Ecto neural progenitor cell (in vitro differentiated cells): ENCODE data around the gene ACSS1.
"Not testable (repeated sequence)": the region's sequence is repeated elsewhere in the genome, so short reads cannot be mapped to it uniquely, and the experiment has no call there.

ENCODE experiments used
- DNase-seq: peaks from one replicate; pipeline ENCODE4 v3.0.0-alpha.2; 2018; ENCODE audit warnings: low spot score

The ACSS1 gene

DNA sequence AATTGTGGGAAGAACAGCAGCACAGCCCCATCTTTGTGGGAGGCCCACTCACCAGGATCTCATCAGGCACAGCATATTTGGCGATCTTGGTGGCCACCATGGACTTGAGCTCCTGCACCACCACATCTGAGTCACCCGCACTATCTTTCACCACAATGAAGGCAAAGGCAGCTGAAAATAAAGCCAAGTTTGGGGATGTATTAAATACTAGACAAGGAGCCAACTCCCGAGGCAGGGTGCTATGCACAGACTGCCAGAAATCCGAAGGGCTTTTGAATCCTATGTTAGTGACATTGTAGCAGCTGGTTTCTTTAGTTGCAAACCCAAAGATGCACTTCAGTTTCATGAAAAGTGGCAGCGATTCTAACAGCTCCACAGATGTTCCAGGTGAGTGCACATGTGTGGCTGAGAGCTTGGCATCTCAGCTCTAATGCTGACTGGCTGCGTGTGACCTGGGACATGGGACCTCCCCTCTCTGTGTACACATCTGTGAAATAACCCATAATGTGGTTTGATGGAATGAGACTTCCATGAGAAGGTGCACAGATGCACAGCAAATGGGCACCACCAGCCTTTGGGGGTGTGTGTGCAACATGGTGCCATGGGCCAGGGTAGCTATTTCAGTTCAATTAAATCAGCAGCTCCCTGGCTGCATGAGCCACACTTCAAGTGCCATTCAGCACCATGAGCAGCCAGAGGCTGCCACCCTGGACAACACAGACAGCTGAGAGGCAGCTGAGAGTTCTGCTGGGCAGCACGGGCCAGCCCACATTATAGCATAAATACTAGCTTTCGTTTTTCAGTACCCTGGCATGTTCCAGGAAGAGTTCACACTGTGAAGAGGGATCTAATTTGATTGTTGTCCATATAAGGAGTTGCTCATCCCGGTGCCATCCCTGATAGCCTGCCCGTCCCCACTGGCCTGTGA, 48.5 kb downstream of the ACSS1 start:
- DNase-seq, result no peak

DNA sequence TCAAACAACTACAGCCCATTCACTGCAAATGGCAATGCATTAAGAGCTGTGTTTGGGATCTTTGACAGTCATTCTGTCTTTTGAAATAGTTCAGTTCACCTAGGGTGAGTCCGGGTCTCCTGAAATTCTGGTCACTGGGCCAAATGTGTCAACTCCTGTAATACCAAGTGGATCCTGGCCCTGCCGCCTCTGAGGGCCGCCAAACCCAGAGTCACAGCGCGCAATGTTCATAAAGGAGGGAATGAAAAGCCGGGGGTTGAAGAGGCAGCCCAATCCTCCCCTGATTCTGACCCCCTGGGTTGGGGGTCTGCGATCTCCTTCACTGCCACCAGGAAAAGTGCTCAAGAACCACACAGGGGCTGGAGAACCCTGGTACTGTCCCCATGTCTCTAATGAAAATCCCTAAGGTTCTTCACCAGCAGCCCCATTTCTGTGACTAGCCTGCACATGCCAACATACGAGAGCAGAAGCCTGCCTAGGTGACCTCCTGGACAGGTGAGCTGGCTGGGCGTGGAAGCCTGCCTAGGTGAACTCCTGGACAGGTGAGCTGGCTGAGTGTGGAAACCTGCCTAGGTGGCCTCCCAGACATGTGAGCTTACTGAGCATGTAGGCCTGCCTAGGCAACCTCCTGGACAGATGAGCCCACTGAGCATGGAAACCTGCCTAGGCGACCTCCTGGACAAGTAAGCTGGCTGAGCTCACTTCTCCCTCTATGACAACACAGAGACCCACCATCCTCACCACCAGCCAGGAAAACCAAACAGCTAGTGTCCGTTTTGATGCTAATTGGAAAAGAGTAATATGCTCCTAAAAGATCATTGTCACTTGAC, 49.3 kb downstream of the ACSS1 start:
- DNase-seq, result no peak

DNA sequence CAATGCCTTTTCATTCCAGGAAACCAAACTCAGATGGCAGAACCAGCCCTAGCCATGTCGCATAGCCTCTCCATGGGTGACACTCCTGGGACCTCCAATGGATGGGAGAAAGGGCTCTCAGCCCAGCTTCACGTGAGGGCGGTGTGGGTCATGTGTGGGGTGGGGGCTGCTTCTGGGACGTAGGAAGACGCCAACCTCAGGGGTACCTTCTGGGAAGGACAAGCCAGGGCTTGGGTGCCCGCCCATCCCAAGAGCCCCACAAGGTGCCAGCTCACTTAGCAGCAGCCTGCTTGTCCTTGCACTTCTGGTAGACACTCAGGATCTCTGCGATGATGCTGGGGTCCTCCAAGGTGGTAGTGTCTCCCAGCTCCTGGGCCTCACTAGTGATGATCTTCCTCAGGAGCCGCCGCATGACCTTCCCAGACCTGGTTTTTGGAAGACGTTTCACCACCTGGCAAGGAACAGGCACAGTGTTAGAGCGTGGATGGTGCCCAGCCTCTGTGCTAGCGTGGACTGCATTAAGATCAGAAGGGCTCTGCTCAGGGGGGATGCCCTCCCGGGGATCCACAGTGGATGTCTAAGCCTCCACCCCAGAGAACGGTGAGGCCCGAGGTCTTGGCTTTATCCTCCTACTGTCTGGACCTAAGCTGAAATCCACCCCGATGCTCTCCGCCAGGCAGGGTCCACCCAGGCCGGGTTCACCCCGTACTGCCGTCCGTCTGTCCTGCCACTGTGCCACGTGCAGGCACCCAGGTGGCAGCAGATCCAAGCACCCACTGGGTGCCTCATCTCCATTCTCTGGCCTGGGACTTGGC, 50.2 kb downstream of the ACSS1 start:
- DNase-seq, result no peak

DNA sequence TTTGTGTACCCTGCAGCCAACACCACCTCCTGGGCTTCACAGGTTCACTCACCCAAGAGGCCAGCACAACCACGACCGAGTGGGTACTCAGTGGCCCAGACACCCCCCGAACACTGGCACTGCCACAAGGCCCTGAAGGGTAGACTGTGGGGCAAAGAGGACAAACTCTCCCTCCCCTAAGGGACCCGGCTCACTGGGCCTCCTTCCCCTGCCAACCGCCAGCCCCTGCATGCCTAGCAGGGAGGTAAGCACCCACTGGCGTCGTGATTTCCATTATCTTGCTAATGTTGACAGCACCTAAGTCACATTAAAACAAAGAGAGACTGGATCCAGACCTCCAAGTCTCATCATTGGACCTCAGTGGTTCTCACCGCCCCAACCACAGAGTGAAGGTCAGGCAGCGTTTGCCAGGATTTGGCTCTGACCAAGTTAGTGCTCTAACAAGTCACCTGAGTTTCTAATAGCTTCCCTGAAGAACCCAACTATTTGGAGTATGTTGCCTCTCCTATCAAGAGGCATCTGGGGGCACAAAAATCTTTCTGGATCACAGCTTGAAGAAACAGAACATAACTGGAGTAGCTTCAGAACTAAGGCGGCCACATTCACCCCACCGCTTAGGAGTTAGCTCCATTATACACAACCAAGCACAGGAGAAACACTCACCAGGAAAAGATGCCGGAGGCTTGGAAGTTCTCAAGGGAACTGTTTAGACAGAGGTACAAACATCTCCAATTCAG, 51.3 kb downstream of the ACSS1 start:
- no peak for DNase-seq

DNA sequence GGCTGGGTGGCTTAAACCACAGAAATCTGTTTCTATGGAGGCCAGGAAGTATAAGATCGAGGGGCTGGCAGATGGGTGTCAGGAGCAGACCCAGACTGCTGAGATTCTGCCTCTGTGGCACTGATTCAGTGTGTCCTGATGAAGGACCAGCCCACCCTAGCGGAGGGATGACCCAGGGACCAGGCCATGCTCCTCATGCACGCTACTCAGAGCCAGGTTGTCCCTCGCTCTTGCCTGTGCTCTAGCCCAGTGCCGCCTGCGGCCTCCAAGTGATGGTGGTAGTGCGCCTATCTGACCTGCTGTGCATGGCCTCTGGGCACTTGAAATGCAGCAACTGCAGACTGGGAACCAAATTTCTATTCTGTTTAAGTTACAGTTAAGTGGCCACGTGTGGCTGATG, 52.3 kb downstream of the ACSS1 start:
- DNase-seq, result no peak

DNA sequence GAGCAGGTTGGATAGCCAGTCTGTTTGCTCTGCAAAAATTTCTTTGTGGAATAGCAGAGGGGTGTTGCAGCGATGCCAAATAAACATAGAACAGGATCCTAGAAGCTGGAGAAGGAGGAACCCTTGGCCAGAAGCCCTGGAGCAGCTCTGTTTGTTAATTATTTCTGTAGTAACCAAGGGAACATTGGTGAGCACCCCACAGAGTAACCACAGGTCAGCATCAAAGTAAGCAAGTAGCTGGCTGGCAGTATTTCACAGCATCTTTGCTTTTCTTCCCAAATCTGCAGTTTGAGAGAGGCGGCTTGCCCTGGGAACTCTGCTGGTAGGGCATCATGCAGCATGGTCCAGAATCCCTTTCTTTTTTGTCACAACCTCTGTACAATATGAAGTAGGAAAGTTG, 52.7 kb downstream of the ACSS1 start:
- no peak for DNase-seq

DNA sequence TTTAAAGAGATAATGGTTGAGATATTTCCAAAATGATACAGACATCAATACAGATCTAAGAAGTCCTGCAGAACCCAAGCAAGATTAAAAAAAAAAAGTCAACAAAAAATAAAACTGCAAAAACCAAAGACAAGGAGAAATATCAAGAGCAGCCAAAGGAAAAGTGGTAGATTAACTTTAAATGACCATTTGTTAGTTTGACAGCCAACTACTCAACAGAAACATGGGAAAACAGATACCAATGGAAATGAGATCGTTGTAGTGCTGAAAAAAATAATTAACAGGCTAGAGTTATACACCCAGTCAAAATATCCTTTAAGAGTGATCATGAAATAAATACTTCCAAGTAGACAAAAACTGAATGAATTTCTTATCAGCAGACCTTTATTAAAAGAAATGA, 54.9 kb downstream of the ACSS1 start:
- no peak for DNase-seq

DNA sequence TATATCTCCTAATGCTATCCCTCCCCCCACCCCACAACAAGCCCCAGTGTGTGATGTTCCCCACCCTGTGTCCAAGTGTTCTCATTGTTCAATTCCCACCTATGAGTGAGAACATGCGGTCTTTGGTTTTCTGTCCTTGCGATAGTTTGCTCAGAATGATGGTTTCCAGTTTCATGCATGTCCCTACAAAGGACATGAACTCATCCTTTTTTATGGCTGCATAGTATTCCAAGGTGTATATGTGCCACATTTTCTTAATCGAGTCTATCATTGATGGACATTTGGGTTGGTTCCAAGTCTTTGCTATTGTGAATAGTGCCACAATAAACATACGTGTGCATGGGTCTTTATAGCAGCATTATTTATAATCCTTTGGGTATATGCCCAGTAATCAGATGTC, 56.6 kb downstream of the ACSS1 start:
- not testable (repeated sequence) for DNase-seq

DNA sequence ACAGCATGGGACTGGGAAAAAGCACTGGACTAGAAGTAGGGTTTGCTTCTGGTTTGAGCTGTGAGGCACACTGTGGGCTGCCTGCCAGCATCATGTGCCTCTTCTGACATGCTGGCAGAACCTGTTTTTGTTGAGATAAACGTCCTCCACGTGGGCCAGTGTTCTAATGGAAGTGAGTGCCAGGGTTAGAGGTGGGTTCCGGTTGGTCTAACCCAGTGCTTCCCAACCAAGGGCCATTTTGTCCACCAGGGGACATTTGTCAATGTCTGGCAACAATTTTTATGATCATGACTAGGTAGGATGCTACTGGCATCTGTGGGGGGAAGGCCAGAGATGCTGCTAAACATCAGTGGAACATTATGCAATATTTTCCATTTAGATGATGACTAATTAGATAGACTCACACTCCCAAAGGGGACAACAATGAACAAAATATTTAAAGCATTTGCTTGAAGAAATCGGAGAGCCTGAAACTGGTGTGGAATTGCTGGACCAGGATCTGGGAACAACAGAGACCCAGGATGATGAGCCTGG, 57.6 kb downstream of the ACSS1 start:
- DNase-seq, result no peak

DNA sequence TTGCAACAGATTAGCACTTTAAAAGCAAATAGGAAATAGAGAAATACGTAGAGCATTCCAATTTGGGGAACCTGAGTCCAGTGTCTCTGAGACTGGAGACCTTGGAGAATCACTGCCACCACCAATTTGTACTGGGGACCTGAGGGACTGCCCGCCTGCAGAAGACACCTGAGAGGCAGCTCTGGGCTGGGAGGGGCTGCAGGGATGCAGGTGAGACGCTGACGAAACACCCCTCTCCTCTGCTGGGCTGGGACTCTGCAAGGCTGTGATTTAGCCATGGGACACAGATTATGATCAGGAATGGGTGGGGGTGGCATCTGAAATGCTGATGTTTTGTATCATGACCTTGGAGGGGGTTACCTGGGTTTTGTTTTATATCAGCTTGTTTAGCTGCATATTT, 58.4 kb downstream of the ACSS1 start:
- DNase-seq, result no peak

DNA sequence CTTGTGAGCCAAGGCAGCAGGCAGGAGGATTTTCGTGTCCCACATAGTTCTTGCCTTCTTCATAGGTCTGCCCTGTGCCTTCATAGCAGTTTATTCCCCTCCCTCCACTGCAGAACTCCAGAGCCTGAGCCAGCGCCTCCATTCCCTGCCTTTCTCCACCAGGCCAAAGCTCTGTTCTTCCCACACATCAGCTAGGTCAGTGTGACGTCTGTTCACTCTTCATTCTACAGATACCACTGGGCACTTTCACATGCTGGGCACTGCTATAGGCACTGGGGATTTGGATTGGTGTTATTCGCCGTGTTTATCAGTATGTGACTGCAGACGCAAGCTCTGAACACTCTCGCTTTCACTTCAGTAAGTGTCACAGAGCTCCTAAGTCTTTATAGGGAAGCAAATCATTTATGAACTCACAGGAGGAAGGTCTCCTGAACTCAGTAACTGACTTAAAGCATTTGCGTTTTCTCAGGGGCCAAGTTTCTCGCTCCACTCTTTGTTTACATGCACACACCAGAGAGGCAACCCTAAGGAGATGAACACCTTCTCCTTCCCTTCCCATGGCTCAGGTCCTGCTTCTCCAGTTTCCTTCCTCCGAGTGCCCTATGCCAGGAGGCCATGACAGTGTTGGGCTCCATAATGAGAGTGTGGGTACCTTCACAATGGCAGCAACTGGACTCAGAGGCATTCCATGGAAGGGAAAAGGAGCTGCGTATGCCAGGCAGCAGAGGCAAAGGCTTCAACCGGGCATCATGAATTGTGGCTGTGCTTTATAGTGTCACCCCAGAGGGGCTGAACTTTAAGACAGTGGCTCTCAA, 59.1 kb downstream of the ACSS1 start:
- no peak for DNase-seq

DNA sequence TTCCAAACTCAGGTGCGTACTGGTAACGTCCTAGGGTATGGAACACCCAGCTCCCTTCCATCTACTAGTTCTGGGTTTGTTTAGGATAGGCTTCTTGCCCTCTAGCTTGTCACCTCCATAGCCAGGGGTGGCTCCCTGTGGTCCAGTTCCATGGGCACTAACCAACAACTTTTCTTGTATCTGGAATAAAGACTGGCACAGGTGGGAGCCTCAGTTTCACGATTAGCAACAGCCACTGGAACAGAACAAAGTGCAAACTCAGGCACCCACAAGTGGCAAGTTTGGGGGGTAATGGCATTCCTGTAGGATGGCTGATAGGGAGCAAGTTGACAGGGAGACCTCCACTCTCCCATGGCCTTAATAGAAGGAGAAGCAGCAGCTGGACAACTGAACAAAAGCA, 59.8 kb downstream of the ACSS1 start:
- no peak for DNase-seq

DNA sequence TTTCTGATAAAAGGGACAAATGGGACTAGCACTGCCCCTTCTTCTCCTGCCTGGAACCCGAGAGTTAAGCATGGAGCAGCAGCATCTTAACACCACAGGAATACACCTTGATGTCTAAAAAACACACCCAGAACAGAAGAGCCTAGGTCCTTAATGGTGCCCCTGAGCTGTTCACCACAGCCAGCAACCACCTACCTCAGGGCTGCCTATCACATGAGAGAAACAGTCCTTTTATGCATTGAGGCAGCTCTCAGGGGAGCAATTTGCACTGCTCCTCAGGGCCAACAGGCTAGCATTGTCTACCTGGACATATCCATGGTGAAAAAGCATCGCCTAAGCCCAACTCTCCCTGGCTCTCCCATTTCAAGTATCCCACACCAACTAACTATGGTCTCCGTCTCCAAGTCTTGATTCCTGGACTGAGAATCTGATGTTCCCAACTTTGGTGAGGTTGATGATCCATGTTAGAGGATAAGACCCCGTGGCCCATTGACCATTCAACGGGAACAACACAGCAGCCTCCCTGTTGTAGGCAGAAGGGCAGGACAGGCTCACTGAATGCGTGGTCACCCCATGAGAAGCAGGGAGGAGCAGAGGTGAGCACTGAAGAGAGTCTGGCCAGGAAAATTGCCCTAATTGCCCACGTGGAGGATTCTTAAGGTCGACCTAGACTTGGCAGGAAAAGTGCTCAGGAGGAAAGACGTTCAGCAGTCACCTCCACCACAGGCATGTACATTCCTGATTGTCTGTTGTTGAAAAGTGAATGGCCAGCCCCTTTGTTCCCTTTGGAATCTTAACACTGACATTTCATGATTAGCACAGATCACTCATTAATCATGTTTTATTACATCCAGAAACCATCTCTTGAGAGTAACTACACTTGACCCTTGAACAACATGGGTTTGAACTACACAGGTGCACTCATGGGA, 61.2 kb downstream of the ACSS1 start:
- peak; percentile 21 for DNase-seq

DNA sequence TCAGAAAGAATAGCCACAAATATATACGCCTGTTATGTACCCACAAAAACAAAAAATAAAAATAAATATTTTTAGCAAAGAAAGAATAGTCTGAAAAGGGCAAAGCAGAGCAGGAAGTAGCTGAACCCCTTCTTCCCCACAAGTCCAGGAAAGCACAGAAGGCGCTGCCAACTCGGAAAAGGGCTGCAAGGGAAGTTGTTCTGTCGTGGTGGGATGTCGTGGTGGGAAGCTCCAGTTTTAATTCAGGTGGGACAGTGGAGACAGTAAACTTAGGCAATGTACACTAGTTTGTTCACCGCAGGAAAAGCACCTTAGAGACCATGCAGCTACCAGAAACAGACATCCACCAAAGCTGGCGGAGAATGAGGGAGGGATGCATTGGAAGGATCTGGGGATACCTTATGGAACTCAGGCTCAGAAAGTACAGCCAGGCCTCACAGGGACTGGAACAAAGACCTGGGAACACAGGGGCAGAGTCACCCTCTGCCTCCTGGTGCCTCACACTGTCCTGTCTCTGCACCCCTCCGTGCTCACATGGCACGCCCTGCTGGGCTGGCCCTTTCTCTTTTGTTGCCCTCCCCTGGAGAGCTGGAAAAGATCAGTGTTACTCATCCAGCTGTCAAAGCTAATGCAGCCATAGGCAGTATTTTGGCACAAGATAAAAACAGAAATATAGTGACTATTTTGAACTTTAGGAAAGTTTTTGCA, 62.0 kb downstream of the ACSS1 start:
- peak; percentile 36 for DNase-seq

DNA sequence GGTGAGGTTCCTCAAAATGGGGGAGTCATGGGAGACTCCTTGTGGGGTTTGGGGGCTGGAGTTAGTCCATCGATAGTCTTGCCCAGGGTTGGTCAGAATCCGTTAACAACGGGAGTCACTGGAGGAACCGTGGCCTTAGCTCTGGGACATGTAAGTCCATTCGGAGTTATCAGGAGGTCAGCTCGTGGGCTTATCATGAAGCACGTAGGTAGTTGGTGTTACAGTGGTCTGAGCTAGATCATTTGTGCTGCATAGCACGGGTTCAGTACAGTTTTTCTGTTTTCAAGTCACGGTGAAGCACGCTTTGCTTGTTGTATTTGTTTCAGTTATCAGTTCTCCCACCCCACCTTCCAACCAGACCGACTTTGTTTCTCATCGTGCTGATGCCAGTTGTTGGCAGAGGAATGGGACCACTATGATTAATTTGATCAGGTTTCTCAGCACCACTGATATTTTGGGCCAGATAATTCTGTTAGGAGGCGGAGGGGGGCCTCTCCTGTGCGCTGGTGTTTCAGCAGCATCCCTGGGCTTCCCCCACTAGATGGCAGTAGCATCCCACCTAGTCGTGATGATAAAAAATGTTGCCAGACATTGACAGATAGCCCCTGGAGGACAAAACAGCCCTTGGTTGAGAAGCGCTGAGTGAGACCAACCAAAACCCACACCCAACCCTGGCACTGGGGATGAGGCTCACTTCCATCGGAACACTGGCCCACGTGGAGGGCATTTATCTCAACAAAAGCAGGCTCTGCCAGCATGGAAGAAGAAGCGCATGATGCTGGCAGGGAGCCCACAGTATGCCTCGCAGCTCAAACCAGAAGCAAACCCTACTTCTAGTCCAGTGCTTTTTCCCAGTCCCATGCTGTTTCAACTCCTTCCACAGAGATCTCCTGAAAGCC, 63.2 kb downstream of the ACSS1 start:
- peak; percentile 84 for DNase-seq

DNA sequence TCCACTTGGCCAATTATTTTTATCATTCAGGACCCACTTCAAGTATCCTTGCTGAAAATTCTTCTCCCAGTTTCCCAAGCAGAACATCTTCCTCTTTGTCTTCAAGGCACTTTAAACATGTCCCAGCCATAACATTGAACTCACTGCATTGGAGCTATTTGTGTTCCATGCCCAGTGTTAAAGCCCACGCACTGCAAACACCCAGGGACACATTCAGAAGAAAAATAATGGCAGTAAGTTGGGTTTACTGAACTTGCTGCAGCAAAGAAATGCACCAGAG, 63.8 kb downstream of the ACSS1 start:
- no peak for DNase-seq

DNA sequence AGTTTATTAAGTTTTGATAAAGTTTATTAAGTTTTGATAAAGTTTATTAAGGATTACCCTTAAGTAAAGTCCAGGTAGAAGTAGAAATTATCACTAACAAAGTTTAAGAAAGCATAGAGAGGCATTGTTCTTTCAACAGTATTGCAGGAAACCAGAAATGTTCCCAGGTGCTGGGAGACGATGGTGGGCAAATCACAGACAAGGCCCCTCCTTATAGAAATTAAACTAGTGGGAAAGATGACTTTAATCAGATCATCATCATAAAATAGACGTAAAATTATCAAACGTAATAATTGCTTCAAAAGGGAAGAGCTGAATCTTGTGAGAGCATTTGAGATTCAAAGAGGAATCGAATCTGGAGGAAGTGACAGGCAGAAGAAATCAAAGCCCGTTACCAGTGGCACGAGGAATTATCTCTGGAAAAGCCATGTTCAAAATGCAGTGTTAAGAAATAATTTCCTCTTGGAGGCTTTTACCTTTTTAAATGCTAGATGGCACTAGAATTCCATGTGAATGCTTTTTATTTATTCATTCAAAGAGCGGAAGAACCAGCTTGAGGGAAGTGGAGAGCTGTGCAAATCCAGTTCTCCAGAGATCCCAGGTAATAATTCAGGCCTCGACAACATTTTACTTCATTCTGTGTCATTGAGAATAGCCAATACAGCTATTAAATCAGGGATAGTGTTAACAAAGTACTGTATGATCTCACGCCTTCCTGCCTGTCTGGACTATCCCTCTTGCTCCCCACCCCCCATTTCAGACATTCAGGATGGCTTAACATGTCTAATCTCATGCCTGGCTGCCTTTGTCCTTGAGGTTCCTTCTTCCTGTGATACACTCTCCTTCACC, 64.4 kb downstream of the ACSS1 start:
- DNase-seq, result peak; percentile 26
